H1 (cell line): ENCODE measurements around the gene ZNF200.

Experiments
- EGR1 ChIP-seq: IDR thresholded peaks from 2 replicates; pipeline ENCODE4 v1.6.1; 2011; ENCODE audit warnings: low read depth, low read length, borderline replicate concordance
- NRF1 ChIP-seq: IDR thresholded peaks from 2 replicates; pipeline ENCODE4 v1.6.1; 2011; ENCODE audit warnings: mild to moderate bottlenecking, low read depth, low read length, improper control_type of control experiment
- POLR2A ChIP-seq, 2 experiments: IDR thresholded peaks; 1 replicate in 1 of 2; 2 replicates in 1 of 2; pipeline ENCODE4 v1.6.1; 2011; ENCODE audit warnings: low read depth in 2 of 2, low read length in 2 of 2, mild to moderate bottlenecking in 2 of 2; ENCODE audit errors: control extremely low read depth in 1 of 2
- RAD21 ChIP-seq, 2 experiments: IDR thresholded peaks in 1 of 2; conservative IDR thresholded peaks in 1 of 2; 2 replicates each; pipeline ENCODE4 v1.6.1; 2011; ENCODE audit warnings: low read depth in 2 of 2, low read length in 2 of 2, improper control_type of control experiment in 1 of 2, inconsistent platforms in 1 of 2, mild to moderate bottlenecking in 1 of 2, moderate library complexity in 1 of 2
- SUZ12 ChIP-seq: fragments of 200-600 bp; sonication (generic); IDR thresholded peaks from 2 replicates; pipeline ENCODE4 v1.6.1; 2012; ENCODE audit warnings: mild to moderate bottlenecking, inconsistent platforms, low read length, moderate library complexity, mixed read lengths
- YY1 ChIP-seq: IDR thresholded peaks from 2 replicates; pipeline ENCODE4 v1.6.1; 2011; ENCODE audit warnings: low read depth, mild to moderate bottlenecking, low read length

DNA sequence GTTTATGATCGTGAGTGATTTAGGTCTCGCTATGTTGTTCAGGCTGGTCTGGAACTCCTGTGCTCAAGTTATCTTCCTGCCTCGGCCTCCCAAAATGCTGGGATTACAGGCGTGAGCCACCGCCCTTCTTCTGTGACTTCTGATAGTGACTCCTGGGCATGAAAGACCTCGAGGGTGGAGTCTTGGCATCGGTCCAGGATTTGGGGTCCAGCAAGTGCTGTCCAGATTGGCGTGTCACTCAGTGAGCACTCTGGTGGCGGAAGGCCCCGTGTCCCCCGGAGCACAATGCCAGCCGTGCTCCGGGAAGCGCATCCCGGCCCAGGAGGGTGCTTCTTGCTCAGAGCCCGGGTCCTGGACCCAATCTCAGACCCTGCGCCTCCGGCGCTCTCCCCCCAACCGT is 40.2 kb downstream of the ZNF200 start:
- TF ChIP-seq SUZ12, result no peak
- TF ChIP-seq POLR2A (IDR thresholded peaks at IDR 0.05; ENCODE audit: control extremely low read depth in 1 of 2, low read depth in 2 of 2, low read length in 2 of 2), result no peak
- no peak for TF ChIP-seq EGR1
- no peak for TF ChIP-seq RAD21 (IDR thresholded peaks at IDR 0.05 in 1 of 2, conservative IDR thresholded peaks at IDR 0.05 in 1 of 2; ENCODE audit: low read depth in 2 of 2, low read length in 2 of 2)
- no peak for TF ChIP-seq NRF1
- no peak for TF ChIP-seq YY1
